Measurements from ENCODE around the gene PDGFB. TPM values are rescaled to one million over a fixed set of nuclear protein-coding genes. Genes with fewer than 3 reads are reported as not detected.

PDGFB gene
- total RNA-seq, 1 experiment from 2014 or later: 39.7 TPM

- intact Hi-C loops (cut with micrococcal nuclease; ENCODE audit: unreplicated experiment): loop anchor here (1.0 to 10.0 kb wide), 3 partner anchors 44 to 285 kb away; partner anchors contain the start of gene ATF4
- peak overlapping the region; percentile 67 for H3K27ac ChIP-seq
- H3K4me1 ChIP-seq (replicated peaks; ENCODE audit: insufficient read depth): peaks cover 51% of the 10 kb centered on the region
- TF ChIP-seq CTCF (conservative IDR thresholded peaks at IDR 0.05): no peak
- TF ChIP-seq EZH2 (IDR thresholded peaks at IDR 0.05; ENCODE audit: low read depth): no peak
- peak; percentile 85 to 94 for DNase-seq
- peaks cover 29% of the 10 kb centered on the region for H4K20me1 ChIP-seq (ENCODE audit: insufficient read depth)
- H3K9me2 ChIP-seq (ENCODE audit: insufficient read depth): no peaks in the 10 kb centered on the region
- H2AFZ ChIP-seq: no peak overlapping the region
- H3F3A ChIP-seq (ENCODE audit: insufficient read depth, low read depth): peaks cover 49% of the 10 kb centered on the region
- peaks cover 3% of the 10 kb centered on the region; the same call in 1 of the 2 replicates for H3K36me3 ChIP-seq (ENCODE audit: low read depth)
- H3K27me3 ChIP-seq (ENCODE audit: insufficient read depth, low read depth): no peaks in the 10 kb centered on the region
- peak overlapping the region; percentile 98; the same call in 1 of the 2 replicates for H3K4me3 ChIP-seq
- CTCF ChIA-PET: interaction anchor here (0.5 to 1.0 kb wide), 7 partner anchors 11 to 385 kb away, joined by 3 to 7 read pairs (median 4); no protein-coding TSS in a partner anchor
- BruUV-seq (replicated peaks): no TSS peak
- H3K79me2 ChIP-seq (ENCODE audit: low read depth): peaks cover 89% of the 10 kb centered on the region
- POLR2A ChIA-PET (ENCODE audit: unreplicated experiment): interaction anchor here (0.6 to 0.7 kb wide), 6 partner anchors 25 to 797 kb away, joined by 3 to 6 read pairs (median 3); no protein-coding TSS in a partner anchor
- no peaks in the 10 kb centered on the region for H3K9me3 ChIP-seq (ENCODE audit: insufficient read depth, low read depth)
- peak overlapping the region; percentile 89 for H3K4me2 ChIP-seq
Measured at GRCh38 chr22:39239561-39240423, 5.0 kb downstream of the PDGFB start.

DNA sequence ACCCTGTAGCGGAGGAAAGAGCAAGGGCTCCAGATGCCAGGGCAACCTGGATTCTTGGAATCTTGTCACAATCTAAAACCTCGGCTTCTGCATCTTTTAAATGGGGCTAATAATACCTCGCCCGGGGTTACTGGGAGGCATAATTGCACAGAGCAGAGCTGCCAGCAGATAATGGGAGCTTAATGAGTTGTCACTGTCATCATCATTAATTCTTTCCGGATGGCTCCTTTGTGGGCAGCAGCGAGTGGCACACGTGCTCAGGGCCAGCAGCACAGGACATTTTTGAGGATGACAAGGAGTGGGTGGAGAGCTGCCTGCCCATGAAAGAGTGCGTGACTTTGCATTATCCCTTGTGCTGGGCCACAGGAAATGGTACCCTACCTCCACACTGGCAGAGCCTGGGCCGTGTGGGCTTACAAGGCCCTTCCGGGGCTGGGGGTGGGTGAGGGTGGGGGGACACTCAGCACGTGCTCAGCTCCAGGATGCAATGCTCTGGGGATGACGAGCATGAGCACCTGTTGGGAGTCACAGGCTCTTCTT is 5.7 kb downstream of the PDGFB start:
- POLR2A ChIA-PET (ENCODE audit: unreplicated experiment): interaction anchor here (0.6 to 0.7 kb wide), 4 partner anchors 24 to 797 kb away, joined by 3 to 4 read pairs (median 3); no protein-coding TSS in a partner anchor
- Histone ChIP-seq H3K4me2 (peak overlapping the region; percentile 89), H3K4me1 (replicated peaks; ENCODE audit: insufficient read depth) (peaks cover 51% of the 10 kb centered on the region), H3K79me2 (ENCODE audit: low read depth) (peaks cover 90% of the 10 kb centered on the region), H3K27ac (no peak overlapping the region), H3K4me3 (no peak overlapping the region), H4K20me1 (ENCODE audit: insufficient read depth) (peaks cover 29% of the 10 kb centered on the region), H3K27me3 (ENCODE audit: insufficient read depth, low read depth) (no peaks in the 10 kb centered on the region), H3K36me3 (ENCODE audit: low read depth) (peaks cover 3% of the 10 kb centered on the region; the same call in 1 of the 2 replicates), H3F3A (ENCODE audit: insufficient read depth, low read depth) (peaks cover 49% of the 10 kb centered on the region), H3K9me2 (ENCODE audit: insufficient read depth) (no peaks in the 10 kb centered on the region), H2AFZ (no peak overlapping the region), H3K9me3 (ENCODE audit: insufficient read depth, low read depth) (no peaks in the 10 kb centered on the region)
- DNase-seq: no peak
- no peak for TF ChIP-seq CTCF (conservative IDR thresholded peaks at IDR 0.05)
- CTCF ChIA-PET: interaction anchor here (0.5 to 1.0 kb wide), 3 partner anchors 63 to 74 kb away, joined by 3 to 5 read pairs (median 4); no protein-coding TSS in a partner anchor
- no TSS peak for BruUV-seq (replicated peaks)
- intact Hi-C loops (cut with micrococcal nuclease; ENCODE audit: unreplicated experiment): loop anchor here (1.0 kb wide), 2 partner anchors 44 to 65 kb away; no protein-coding TSS in a partner anchor

DNA sequence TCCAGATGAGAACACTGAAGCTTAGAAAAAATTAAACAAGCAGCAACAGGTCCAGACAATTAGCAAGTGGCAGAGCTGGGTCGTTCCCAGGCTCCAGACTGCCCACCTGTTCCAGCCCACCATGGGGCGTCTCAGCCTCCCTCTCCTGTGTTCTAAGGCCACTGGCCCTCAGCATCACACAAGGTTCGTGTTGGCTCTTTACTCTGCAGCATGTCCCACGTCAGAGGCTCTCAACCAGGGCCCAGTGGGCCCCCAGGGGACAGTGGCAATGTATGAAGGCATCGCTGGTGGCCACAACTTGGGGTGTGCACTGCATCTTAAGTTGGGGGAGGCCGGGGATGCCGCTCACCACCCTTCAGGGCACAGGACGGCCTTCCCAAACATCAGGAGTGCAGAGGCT is 6.2 kb downstream of the PDGFB start:
- POLR2A ChIA-PET (ENCODE audit: unreplicated experiment): interaction anchor here (0.6 kb wide), 1 partner anchor 798 kb away, joined by 3 read pairs; no protein-coding TSS in a partner anchor

More for the DNA sequence above, 6.2 kb downstream of the PDGFB start:
- H2AFZ ChIP-seq: no peak overlapping the region
- no peak for DNase-seq
- H3K9me3 ChIP-seq (ENCODE audit: insufficient read depth, low read depth): no peaks in the 10 kb centered on the region
- H3F3A ChIP-seq (ENCODE audit: insufficient read depth, low read depth): peaks cover 49% of the 10 kb centered on the region
- H3K27me3 ChIP-seq (ENCODE audit: insufficient read depth, low read depth): no peaks in the 10 kb centered on the region
- no peak overlapping the region for H3K27ac ChIP-seq
- no peak overlapping the region for H3K4me3 ChIP-seq
- intact Hi-C loops (cut with micrococcal nuclease; ENCODE audit: unreplicated experiment): no loop called here
- CTCF ChIA-PET: no interaction called here
- BruUV-seq (replicated peaks): no TSS peak
- no peak for TF ChIP-seq EZH2 (IDR thresholded peaks at IDR 0.05; ENCODE audit: low read depth)
- TF ChIP-seq CTCF (conservative IDR thresholded peaks at IDR 0.05): no peak
- no peak overlapping the region; the same call in 1 of the 2 replicates for H3K4me2 ChIP-seq
- peaks cover 29% of the 10 kb centered on the region for H4K20me1 ChIP-seq (ENCODE audit: insufficient read depth)
- H3K9me2 ChIP-seq (ENCODE audit: insufficient read depth): no peaks in the 10 kb centered on the region
- peaks cover 51% of the 10 kb centered on the region for H3K4me1 ChIP-seq (replicated peaks; ENCODE audit: insufficient read depth)
- peaks cover 3% of the 10 kb centered on the region; the same call in 1 of the 2 replicates for H3K36me3 ChIP-seq (ENCODE audit: low read depth)
- H3K79me2 ChIP-seq (ENCODE audit: low read depth): peaks cover 86% of the 10 kb centered on the region
